C1 segment of cervical spinal cord (tissue), 14 donors: ENCODE measurements around the gene CYTL1.
"Not testable (repeated sequence)": the region's sequence is repeated elsewhere in the genome, so short reads cannot be mapped to it uniquely, and the experiment has no call there.

Experiments used
- DNase-seq, 14 donors: peaks; one replicate each; lab custom pipeline; 2025; lab: John Stamatoyannopoulos, UW

The CYTL1 gene, protein sequence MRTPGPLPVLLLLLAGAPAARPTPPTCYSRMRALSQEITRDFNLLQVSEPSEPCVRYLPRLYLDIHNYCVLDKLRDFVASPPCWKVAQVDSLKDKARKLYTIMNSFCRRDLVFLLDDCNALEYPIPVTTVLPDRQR

DNA sequence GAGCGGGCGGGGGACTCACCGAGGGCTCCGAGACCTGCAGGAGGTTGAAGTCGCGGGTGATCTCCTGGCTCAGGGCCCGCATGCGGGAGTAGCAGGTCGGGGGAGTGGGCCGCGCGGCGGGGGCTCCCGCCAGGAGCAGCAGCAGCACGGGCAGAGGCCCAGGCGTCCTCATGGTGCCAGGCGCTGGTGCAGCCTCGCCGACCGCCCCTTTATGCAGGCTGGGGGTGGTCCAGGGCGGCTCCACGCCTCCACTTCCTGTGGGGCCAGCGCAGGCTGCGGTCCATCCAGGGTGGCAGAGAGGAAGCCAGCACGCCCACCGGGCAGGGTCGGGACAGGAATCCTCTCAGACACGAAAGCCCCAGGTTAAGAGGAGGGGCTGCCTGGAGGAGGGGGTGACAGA lies at the start of gene CYTL1:
Gene CYTL1, minus strand, starts transcription at position 185 of the 400 bp plus-strand sequence. Its CDS starts 13 bp downstream, at position 172.
- DNase-seq: peak in 1 of 14 donors; percentile 8

DNA sequence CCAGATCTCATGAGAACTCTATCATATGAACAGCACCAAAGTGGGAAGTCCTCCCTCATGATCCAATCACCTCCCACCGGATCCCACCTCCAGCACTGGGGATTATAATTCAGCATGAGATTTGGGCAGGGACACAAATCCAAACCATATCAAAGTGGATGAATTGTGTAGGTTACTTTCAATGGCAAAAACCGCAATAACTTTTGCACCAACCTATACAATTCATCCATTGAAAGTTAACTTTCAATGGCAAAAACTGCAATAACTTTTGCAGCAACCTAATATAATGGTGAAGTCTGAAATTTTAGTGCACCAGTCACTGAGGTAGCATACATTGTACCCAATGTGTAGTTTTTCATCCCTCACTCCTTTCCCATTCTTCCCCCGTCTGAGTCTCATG lies 48.6 kb upstream of the CYTL1 start:
- DNase-seq: no peak

DNA sequence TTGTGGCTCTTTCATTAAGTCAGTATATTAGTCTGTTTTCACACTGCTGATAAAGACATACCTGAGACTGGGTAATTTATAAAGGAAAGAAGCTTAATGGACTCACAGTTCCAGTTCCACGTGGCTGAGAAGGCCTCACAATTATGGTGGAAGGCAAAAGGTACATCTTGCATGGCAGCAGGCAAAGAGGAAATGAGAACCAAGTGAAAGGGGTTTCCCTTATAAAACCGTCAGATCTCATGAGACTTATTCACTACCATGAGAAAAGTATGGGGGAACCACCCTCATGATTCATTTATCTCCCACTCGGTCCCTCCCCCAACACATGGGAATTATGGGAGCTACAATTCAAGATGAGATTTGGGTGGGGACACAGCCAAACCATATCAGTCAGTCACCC lies 47.7 kb upstream of the CYTL1 start:
- not testable (repeated sequence) for DNase-seq

DNA sequence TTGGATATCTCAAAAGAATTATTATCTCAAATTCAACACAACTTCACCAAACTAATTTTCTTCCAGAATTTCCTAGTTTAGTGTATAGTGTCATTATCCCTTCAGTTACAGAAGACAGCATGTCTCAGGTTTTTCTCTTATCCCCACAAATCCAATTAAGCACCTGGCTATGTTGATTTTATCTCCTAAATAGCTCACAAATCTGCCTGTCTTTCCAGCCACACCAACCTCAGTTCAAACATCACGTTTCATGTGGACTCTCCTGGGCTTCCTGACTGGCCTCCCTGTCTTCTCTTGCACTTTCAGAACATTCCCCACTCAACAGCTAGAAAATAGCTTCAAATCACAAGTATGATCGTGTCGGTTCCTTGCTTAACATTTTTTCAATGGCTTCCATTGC lies 46.8 kb upstream of the CYTL1 start:
- DNase-seq: no peak

DNA sequence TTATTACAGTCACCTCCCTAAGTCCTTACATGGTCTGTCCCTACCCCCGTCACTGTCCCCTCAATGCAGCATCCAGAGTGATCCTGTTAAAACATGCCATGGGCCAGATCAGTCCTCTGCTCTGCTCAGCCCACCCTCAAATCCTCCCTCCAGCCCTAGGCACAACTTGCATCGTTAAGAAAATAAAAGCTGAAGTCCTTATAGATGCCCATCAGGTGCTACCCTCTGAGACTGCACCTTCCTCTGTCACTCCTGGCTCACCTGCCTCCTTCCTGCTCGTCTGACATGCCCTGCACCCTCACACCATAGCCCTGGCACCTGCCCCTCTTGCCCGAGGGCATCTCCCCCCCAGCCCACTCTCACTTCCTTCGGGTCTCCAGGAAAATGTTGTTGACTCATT lies 36.2 kb upstream of the CYTL1 start:
- no peak for DNase-seq

DNA sequence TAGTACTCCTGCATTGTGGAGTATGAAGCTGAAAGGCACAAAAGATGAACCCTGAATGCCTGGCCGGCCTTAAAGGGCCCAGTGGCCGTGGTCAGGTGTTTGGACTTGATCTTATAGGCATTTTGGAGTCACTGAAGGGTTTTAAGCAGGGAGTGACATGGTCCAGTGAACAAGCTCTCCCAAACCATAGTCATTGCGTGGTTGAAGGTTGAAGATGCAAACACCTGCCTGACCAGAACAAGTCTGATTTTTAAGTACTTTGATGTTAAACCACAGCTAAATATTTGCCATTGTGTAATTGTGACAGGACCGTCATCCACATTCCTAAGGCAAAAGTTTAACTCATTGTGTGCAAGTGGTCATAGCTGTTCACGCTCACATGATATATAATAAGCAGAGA lies 35.3 kb upstream of the CYTL1 start:
- DNase-seq: no peak

DNA sequence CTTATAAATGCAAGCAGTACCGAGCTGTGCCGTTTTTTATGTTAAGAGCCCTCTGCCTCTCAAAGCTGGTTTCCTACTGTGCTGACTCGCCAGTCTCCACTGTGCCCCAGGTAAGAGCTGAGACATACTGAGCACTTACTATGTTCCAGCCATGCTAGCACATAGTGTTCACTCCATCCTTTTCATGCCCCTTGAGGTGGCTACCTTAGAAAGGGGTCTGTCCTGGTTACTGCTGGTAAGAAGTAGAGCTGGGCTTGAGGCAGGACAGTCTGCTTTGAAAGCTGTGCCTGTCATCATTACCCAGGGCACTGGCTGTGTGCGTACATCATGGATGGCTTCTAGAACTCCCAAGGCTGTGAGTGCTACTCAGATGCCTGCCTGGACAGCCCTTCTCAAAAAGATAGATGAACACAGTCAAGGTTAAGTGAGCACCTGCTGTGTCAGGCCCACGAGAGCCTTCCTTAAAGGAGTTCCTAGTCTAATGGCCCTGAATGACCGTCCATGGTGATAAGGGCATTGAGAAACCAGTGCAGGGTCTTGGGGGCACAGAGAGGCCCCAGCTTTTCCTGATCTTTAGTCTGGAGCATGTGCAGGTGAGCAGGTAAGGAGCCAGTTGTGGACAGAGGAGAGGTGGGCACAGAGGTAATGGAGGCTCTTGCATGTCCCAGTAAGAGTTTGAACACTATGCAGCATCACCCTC lies 33.6 kb upstream of the CYTL1 start:
- DNase-seq: no peak

DNA sequence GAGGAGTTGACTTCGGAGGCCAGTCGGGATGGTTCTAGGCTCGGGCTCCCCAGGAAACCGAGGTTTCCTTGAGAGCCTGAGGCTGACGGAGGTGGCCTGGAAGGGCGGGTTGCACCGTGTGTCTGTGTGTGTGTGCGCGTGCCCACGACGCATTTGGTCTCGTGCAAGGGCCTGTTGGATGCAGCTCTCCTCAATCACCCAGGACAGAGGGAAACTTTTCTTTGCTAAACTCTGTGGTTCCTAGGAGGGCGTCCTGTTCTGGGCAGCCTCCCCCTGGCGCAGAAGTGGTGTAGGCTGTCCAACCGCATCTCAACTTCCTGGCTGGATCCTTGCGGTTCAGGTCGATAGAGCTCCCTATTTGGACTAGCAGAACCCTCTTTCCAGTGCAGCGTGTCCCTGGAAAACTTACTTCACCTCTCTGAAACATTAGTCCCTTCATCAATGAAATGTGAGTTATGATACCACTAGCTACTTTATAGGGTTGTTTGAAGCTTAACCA lies 33.0 kb upstream of the CYTL1 start:
- no peak for DNase-seq

DNA sequence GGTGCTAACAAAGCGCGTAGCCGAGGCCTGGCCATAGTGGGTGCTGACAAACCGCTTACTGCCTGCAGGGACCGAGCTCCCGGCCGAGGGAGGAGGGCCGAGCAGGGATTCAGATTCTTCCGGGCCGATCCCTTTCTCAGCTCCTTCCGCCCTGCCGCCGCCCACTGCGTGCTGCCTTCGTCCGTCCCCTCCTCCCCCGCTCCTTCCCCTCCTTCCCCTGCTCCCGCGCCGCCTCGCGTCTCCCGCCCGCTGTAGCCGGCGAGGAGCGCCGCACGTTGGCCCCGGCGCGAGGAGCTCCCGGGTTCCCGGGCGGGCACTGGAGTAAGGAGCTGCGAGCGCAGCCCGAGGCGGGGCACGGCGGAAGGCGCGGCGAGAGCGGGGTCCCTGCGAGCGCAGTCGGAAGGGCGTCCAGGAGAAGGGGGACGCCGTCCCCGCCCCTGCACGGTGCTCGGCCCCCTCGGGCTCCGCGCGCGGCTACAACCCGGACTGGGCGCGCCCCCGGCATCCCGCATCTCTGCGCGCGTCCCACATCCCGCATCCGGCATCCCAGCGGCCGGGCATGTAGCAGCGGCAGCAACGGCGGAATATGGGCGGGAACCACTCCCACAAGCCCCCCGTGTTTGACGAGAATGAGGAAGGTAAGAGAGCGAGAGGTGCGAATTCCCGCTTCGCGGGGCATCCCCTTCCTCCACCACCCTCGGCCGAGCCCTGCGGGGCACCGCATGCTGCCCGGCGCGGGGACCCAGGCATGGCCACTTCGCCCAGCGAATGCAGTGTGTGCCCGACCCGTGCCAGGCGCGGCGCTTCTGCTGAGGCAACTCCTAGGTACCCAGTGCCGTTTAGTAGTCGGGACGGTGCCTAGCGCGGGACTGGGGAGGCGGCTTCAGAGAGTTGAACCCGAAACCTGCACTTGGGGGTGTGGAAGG lies 32.3 kb upstream of the CYTL1 start, which contains the start of gene STK32B:
Gene STK32B, plus strand, starts transcription at position 203 of the 926 bp plus-strand sequence.
- peak in 2 of 14 donors; percentile 18 to 30 for DNase-seq

DNA sequence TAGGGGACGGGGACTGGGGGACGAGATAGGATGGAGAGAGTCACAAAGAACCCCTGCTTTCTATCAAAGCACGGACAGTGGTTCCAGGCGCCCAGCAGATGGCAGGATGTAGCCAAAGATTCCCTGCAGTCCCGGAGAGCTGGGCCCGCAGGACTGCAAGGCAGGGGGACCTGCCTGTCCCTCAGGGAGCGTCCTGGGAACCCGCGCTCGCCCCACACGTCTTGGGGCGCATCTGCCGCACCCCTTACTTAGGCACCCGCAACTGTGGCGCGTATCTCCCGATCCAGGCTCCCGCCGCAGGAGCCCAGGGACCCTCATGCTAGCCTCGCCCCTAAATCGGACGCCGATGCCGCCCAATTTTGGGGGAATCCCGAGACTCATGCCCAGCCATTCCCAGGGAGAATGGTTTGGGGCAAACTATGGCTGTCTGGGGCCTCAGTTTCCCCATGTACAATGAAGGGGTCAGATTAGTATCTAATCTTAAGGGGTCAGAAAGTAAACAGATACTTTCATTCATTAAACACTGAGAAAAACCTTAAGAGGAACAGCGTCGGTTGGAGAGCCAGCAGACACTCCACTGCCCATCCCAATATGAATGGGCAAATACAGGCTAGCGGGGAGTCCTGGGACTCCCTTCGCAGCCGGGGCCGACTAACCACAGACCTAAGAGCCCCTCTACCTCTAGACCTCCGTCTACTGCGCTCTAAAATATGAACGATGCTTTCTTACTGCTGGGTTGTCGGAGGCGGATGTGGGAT lies 31.4 kb upstream of the CYTL1 start:
- peak in 7 of 14 donors; percentile 13 to 67 (median 40) for DNase-seq

DNA sequence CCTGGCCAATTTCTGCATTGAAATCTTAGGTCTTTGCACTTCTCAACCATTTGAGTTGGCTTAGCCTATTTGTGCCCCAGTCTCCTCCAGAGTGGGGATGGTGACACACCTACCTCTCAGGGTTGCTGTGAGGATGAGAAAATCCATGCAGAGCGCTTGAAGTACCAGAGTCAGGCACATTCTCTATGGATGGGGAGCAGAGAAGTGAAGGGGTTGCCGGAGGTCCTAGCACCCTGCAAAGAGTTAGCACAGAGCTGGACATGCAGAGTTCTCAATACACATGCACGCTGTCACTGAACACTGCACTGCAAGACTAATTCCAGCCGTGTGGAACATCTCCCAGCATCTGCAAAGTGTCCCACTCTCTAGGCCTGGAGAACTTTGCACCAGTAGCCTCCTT lies 29.5 kb upstream of the CYTL1 start:
- DNase-seq: no peak

DNA sequence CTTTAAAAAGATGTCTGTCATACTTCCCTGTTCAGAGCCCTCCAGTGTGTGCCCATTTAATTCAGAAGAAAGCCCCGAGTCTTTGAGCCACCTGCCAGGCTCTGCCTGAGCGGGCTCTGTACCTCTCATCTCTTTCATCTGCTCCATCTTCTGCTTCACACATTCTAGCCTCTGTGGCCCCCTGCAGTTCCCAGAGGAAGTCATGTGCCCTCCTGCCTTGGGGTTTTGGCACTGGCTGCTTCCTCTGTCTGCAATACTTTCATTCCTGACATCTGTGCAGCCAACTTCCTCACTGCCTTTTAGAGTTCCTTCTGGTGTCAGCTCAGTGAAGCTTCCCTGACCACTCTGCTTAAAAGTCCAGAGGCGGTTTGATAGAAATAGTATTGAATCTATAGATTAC lies 25.8 kb upstream of the CYTL1 start:
- DNase-seq: peak in 7 of 14 donors; percentile 20 to 56 (median 31)

DNA sequence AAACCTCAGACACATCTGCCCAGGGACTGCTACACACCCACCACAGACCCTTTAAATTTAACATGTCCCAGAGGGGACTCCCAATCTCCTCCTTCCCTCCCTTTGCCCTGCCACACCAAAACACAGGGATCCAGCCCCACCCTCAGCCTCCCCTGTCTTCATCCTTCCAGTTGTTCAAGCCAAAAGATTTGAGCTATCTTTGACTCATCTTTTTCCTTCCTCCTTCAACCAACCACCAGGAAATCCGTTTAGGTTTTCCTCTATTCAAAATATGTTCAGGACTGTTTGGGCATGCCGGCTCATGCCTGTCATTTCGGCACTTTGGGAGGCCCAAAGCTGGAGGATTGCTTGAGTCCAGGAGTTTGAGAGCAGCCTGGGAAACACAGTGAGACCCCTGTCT lies 25.1 kb upstream of the CYTL1 start:
- no peak for DNase-seq

DNA sequence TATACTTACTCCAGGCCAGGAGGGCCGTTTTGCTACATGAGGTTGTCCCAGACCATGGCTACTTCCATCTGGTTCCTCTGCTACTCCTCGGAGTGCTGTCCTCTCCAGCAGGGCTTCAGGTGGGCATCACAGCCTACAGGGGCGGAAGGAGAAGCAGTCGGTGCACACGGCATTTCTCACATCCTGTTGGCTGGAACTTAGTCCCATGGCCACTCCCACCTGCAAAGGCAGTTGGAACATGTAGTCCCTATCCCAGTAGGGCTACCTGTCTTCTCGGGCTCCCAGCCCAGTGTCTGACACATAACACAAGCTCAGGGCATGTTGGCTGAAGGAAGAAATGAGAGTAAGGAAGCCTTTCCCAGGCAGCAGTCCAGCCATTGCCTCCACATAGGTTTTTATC lies 24.3 kb upstream of the CYTL1 start:
- DNase-seq: no peak

DNA sequence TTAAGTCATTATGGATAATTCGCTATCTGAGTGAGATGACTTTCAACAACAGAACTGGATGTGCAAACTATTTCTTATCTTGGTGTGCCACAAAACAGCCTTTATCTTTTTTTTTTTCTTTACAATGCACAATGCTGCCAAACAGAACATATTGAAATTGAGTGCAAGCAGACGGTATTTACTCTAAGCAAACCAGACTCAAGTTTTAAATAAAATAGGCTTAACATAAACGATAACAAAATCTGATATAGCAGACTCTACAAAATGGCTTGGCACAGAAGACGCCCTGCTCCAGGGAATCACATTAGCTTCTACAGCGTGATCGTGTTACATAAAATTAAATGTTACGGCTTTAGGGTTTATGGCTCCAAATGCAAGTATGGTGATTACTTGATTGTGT lies 22.4 kb upstream of the CYTL1 start:
- DNase-seq: no peak

DNA sequence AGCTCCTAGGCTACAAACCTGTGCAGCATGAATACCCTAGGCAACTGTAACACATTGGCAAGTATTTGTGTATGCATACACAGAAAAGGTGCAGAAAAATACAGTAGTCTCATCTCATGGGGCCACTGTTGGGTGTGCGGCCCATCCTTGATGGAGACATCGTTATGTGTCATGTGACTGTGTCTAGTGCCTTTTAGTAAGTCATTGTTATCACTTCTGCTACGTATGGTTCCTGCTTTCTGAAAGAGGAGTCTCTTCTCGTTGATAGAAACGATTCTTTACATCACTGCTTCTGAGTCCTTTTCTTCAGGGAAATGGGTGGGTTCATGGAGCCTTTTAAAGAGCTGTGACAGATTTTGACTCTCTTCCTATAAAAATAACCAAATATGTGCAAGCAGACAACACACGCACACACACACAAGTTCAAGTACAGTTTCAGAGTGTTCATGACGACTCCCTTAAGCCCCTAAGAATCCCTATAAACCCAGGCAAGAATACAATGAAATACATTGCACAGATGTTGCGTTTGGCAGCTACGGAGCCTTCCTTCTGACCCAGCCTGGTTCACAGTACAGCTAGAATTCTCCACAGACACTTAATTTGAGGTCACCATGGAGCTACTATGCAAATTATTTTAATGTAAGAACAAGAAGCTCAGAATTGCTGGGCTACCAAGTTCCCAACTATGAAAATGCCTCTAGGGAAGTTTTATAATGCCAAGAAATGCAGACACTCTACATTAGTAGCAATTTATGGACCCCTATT lies 21.8 kb upstream of the CYTL1 start:
- DNase-seq: no peak

DNA sequence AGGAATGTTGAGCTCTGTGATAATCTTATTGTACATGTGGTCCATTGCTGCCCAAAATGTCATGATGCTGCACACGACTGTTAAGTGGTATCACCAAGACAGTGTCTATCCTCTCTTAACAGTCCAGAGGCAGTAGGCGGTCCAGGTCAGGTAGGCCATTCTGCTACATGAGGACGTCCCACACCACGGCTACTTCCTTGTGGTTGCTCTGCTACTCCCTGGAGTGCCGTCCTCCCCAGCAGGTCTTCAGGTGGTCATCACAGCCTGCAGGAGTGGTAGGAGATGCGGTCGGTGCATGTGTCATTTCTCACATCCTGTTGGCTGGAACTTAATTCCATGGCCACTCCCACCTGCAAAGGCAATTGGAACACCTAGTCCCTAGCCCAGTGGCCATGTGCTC lies 20.5 kb upstream of the CYTL1 start:
- DNase-seq: no peak

DNA sequence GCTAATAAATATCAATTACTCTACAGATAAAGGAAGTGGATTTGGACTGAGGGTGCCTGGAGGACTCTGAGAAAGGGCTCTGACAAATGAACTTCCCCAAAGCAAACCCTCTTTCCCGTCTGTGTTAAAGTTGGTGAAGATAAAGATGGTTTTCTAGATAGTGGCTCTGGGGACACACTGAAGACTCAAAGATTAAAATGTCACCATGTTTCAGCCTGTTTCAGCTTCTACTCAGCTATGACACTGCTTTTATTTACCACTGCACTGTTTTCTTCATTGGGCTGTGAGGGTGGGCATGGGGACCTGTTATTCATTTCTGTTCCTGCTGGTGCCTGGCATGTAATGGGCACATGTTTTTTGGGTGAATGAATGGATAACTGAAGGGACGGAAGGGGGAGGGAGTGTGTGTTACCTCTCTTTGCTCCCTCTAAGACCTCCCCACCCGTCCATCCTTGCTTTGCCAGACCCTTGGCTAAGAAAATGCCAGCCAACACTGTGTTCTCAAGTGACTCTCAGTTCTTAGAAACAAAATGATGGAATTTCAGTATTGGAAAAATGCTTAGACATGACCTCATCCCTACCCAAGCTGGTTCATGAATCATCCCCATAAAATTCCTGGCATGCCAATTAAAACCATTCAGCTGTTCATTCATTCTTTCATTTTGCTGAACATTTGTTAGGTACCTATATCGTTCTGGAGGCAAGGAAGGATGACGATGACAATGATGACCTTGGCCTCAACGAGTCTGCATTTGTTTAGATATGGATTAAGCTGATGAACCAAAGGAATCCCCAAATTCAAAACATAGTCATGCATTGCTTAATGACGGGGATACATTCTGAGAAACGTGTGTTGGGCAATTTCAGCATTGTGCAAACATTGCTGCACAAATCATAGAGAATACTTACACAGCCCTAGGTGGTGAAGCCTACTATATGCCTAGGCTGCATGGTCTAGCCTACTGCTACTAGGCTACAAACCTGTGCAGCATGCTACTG lies 18.6 kb upstream of the CYTL1 start:
- no peak for DNase-seq

DNA sequence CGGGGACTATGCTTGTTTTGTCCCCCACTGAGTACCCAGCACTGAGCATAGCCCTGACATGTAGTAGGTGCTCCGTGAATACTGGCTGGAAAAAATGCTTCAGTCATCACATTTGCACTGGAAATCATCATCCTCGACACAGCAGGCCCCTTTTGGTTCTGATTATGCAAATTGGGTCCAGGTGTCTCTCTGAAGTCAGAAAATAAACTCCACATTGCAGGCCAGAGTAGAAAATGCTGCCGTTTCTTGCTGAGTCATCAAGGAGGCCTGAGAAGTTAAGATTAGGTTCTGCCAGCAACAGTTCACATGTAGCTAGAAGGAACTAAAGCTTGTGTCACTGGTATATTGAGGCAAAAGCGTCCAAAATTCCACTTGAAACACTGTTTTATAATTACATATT lies 17.0 kb upstream of the CYTL1 start:
- DNase-seq: no peak
